Activated T-cell treated with anti-CD3 and anti-CD28 coated beads for 48 hours (primary cell): ENCODE data around the gene TIMM21.

Experiments
- DNase-seq: peaks from one replicate; pipeline ENCODE4 v3.0.0-alpha.2; 2020; ENCODE audit warnings: low read depth

The TIMM21 gene

DNA sequence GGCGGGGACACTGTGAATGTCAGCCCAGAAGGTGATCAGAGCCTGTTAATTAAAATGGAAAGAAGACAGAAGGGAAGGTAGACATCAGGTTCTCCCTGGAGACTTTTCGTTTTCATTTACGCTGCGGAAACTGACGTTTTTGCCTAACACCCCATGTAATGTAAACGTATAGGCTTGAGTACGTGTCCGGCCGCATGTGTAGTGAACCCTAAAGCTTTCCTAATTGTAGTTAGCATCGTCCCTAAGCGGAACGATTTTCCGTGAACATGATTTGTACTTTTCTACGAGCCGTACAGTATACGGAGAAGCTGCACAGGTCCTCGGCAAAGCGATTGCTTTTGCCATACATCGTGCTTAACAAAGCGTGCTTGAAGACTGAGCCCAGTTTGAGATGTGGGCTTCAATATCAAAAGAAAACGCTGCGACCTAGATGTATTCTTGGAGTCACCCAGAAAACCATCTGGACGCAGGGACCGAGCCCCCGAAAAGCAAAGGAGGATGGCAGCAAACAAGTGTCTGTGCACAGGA, 284 bp downstream of the TIMM21 start:
- no peak for DNase-seq

DNA sequence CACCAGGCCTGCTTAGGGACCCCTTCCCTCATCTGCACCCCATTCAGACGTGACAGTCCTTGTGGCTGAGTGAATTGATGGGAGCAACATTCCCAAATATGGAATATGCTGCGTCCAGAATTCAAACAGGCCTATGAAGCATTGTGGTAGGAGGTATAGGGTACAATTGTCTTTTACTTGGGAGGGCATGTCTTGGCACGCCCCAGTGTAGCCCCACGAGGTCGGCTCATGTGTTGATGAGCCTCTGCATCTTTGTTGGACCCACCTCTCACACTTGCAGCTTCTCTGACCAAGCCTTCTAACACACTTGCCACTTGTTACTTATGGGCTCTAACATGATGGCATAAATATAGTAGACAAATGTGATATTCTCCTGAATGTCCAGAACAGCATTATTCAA, 1.6 kb downstream of the TIMM21 start:
- no peak for DNase-seq

DNA sequence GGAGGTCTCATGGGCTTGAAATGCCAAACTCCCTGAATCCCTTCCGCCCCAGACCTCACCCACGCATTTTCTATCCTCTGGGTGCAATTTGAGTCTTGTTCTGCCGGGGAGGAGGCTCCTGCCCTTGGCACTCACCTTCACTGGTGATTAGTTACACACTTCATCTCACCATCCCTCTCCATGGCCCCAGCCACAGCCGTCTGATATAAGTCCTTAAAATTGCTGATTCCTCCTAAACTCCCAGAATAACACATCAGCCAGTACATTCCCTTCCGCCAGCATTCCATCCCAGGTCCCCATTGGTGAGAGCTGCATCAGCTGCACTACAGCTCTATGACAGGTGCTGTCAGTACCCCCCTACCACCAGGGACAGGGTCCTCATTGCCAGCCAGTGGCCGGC, 3.9 kb downstream of the TIMM21 start:
- DNase-seq: no peak

DNA sequence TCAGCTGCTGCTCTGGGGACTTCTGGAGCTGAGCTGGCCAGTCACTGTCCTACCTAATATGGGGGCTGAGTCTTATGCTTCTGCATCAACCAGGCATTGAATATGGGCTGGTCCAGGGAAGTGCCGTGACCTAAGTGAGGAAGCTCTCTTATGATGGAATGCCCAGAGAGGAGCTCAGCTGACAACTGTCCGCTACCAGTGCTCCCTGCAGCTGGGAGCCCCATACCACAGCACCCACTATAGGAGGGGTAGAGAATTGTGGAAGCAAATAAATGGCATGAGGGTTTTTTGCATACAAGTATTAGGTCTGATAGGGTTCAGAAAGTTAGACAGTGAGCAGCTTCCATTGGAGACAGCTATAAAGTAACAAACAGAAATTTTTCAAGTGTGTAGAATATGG, 4.5 kb downstream of the TIMM21 start:
- no peak for DNase-seq

DNA sequence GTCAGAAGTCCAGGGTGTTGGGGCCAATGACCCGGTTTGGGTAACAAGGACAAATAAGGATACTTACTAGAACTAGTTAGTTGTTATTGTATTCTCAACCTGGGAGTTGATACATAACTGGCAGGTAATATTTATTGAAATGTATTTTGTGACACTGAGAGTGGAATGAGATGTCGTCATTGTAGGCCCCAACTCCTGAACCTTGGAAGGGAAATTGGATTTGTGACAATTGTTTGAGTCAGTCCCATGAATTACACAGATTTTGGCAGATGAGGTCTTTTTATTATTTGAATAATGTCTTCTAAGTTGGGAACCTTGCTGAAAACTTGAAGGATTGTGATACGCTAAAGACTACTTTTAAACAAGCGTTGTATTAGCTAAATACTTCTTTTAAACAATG, 5.1 kb downstream of the TIMM21 start:
- no peak for DNase-seq

DNA sequence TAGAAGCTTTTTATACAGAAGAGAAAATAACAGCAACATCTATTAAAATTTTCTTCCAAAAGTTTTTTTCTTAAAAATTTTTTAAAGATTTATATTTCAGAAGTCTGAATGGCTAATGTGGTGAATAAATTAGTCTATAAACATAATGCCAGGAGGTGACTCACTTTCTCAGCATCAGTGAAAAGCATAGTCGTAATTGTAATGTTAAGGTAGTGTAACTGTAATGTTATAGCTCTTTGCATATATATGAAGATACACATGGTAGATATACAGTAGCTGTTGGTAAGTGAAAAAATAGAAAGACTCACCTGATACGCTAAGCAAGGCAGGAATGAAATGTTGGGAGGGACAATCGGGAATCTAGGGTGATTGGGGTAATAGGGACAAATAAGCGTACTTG, 5.5 kb downstream of the TIMM21 start:
- DNase-seq: no peak

DNA sequence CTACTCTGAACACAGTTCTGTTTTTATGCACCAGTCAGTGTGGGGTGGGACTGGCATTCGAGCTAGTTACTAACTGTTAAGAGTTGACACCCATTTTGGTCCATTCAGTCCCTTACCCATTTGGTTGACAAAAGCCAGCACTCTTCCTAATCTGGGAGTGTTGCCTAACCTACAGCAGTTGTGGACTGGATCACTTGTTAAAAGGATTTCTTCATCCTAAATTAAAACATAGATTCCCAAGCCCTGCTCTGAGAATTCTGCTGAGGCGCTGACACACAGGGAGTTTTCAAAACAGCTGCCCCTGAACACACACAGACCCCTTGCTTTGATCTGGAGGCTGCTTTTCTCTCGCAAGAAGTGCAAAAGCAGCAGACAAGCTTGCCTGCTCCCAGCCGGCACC, 6.4 kb downstream of the TIMM21 start:
- no peak for DNase-seq

DNA sequence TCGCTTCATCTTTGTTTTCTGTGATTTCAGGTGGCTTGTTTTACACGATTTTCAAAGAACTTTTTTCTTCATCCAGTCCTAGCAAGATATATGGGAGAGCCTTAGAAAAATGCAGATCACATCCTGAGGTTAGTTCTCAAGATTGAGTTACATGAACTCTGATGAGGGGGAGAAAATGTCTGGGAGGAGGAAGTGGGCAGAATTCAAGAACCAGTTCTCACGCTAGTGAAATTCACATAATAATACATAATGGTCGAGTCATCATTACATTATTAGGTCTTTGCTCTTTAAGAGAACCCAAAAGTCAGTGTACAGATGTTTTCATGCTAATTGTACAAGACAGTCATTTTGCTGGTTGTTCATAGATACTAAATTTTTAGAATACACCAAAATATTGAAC, 7.0 kb downstream of the TIMM21 start:
- no peak for DNase-seq

DNA sequence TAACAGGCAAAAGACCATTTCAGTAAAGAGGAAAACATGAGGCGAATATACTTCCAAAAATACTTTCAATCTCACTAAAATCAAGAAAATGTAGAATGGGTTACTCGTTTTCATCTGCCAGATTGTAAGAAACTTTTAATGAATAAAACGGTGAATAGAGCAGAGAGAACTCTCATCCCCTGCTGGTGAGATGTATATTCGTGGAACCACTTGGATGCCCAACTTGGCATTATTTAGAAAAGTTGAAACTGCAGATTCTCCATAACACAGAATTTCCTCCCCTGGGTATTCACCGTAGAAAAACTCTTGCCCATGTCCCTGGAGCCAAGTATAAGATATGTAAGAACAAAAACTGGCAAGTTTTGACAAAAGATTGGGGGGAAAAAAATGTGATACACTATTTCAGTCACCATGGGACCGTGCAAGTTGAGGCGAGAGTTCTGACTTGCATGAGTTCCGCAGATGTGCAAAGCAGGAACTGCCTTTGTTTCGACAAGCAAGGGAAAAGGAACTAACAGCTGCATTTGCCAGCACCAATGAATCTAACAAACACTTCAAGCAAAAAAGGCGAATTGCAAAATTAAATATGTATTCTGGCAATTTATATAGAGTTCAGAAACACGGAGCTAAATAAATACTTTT, 14.8 kb downstream of the TIMM21 start:
- no peak for DNase-seq

DNA sequence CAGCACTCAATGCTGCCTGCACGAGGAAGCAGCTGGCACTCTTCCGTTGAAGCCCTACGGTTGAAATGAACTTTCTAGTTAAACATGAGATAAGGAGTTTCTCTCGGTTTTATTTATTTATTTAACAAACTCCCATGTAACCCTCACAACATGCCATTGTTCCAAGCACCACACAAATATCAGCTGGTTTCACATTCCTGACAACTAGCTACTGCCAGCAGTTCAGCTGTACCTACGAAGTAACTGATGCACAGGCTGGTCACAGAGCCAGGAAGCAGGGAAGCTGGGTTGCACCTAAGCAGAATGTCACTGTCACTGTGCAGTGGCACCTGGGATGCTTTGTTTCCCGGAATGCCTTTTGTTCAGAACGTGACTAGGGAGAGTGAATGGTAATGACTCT, 18.1 kb downstream of the TIMM21 start:
- no peak for DNase-seq

DNA sequence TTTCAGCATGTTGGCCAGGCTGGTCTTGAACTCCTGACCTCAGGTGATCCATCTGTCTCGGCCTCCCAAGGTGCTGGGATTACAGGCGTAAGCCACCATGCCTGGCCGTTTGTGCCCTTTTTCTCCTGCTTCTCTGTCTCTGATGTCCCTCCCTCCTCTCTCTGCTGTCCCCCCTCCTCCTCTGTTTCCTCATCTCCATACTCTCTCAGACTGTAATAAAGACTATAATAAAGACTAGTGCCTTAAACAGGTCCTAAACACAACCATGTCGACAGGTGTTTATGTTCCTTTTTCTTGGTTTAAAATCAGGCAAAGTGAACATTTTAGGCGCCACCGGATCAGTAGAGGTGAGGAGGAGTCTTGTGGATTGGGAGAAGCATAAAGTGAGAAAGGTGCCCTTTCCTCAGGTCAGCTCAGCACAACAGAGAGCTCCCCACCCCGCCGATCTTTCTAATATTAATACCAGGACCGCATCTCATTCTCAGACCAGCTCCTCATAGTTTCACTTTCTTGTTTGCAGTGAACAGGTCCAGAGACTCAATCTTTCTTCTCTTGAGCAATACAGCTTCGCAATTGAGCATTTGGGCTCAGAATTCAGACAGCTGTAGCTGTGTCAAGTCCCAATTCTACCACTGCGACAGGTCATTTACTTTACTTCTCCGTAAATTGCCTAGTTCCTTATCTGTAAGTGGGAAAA, 23.7 kb downstream of the TIMM21 start:
- no peak for DNase-seq

DNA sequence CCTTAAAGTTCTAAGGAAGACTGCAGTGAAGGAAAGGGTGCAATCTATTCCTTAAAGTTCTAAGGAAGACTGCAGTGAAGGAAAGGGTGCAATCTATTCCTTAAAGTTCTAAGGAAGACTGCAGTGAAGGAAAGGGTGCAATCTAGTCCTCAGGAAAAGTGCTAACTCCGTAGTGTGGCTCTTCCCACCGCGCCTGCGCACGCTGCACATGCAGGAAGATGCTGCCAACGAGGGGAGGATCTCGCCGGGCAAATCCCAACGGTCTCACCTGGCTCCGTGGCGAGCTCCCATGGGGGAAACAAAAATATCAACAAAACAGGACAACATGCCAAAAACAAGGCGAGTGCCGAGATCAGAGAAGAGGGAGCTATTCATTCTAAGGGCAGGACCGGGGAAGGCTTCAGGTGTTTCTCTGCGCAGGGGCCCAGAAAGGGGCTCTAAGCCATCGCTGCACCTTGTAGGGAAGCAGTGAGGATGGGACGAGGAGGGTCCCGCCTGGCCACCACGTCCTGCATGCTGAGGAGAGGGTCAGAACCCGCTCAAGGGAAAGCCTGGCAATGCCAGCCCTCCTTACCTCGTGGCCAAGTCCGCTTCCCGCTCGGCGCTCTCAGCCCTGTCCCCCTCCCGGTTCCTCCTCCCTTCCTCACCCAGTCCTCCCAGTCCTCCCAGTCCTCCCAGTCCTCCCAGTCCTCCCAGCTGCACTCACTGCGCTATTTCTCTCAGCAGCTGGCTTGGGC, 24.5 kb downstream of the TIMM21 start:
- no peak for DNase-seq

DNA sequence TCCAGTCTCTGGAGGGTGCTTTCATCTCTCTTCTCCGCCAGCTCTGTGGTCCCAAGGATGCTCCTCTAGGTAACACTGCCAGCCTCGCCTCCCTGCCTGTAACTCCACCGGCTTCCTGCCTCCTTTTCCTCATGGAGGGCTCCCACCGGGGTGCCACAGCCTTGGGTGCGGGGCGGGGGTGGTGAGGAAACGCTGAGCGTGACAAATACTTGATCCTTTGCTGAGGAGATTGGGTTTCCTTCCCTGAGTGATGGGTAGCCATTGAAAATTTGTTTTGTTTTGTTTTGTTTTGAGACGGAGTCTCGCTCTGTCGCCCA, 25.1 kb downstream of the TIMM21 start:
- no peak for DNase-seq

DNA sequence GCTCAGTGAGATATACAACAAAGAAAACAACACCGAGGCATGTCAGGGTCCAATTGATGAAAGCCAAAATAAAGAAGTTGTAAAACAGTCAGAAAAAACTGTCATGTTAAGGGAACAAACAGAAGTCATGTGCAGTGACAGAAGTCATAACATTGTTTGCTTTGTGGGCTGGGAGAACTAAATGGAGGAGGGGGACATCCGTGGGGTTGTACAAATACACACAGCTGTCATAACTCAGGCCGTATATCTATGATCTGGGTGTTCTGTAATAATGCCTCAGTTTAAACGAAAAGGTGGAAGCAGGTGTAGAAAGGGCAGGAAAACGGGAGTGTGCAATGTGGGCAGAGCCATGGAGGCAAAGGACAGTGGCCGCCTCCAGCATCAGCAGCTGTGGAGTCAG, 27.3 kb downstream of the TIMM21 start:
- DNase-seq: no peak

DNA sequence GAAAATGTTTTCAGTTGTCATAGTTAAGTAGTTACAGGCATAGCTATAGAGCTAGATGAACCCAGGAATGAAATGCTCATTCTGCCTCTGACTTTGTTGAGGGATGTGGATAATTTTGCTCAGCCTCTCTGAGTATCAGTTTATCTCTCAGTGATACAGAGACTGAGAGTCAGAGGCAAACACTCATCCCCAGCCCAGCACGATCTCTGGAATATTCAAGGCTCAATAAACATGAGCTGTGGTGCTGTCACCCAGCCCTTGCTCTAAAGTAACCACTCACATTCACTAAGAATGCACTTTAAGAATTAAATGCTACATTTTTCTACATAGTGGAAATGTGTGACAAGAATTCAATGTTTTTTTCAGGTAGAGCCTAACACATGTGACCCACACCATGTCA, 30.6 kb downstream of the TIMM21 start:
- no peak for DNase-seq

DNA sequence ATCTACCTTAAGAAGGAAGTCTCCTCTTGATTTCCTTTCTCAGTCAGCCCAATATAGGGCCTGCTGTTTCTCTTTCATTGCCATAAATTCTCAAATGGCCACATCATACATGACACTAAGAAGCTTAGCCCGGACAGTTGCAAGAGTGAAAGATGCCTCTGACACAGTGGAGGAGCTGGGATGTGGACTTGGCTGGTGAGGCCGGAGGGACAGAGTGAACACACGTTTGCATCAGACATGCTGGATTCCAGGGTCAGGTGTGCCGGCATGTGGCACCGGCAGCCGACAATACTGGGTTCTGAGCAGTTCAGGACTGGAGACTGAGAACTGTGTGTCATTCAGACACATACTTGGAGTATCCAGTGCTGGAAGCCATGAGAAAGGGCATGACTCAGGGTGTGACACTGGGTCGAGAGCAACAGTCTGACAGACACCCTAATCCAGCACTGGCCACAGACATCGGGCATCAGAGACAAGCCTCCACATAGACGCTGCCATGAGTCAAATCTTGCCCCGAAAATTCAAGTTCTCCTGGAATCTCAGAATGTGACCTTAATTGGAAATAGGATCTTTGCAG, 31.4 kb downstream of the TIMM21 start:
- no peak for DNase-seq

DNA sequence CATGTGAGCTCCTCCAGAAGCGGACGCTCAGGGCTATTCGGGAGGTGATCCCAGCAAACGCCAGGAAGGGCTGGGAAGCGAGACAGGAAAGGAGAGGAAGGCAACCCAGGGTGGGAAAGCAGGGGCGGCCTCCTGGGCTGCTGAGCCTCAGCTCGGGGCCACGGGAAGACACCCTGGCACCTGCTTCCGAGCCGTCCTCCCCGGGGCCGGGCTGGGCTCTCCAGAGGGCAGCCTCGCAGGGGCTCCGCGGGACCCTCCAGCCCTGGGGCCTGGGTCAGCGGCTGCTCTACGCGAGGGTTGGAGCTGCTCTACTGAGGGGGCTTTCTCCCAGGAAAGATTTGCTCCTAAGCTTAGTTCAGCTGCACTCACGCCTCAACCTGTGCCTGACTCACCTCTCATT, 34.0 kb downstream of the TIMM21 start:
- no peak for DNase-seq

DNA sequence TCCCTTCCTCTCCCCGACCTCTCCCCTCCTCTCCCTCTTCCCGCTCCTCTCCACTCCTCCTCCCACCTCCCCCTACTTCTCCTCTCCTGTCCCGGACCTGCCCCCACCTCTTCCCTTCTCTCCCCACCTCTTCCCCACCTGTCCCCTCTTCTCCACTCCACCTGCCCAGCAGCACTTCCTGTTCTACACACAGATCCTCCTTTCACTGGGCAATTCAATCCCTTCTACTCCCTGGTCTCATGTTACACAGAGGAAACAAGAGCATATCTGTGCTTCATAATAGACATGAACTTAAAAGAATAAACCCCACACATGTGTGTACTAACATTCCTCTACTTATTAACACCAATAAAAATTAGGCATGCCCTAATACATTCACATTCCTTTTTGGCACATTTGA, 34.8 kb downstream of the TIMM21 start:
- DNase-seq: no peak

DNA sequence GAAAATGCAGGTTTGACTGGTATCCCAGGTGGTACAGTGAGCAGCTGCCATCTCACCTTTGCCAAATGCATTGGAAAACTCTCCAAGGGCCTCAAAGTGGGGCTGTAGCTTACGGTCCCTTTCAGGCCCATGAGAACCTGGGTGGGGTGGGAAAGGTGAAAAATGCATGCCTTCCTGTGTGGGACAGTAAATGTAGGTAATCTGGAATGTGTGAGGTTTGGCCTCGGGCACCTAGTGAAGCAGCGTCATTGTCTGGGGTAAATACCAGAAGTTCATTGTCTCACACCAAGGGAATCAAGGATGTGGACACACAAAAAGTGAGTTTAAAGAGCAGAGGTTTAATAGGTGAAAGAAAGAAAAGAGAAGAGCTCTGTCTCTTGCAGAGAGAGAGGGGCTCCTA, 36.6 kb downstream of the TIMM21 start:
- no peak for DNase-seq

DNA sequence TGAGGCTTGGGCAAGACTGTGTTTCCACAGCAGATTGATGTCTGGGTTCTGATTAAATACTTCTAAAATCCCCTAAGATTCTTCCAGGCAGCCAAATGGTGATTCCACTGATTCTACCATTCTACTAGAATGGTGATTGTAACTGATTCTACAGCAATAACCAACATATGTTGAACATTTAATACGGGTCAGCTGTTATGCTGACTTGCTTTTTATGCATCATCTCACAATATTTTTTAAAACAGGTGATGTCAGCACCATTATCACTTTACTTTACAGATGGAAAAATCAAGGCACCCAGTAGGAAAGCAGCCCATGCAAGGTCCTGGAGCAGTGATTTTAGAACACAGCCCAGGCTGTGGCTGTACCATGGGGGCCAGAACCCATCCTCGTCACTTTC, 37.5 kb downstream of the TIMM21 start:
- no peak for DNase-seq

DNA sequence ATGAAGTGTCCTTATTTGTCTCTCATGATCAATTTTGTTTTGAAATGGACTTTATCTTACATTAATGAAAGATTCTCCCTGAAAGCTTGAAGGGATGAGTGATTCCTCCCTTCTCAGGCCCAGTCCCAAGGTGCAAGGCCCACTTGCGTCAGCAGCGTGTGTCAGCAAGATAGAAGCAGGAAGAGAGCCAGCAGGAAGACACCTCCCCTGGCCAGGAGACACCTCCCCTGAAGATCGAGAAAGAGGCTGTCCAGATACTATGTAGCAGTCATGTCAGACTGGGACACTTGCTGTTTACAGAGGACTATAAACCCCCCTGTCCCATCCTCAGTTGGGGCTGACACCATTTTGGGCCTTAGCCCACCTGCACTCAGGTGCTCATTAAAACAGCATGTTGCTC, 38.3 kb downstream of the TIMM21 start:
- DNase-seq: no peak

DNA sequence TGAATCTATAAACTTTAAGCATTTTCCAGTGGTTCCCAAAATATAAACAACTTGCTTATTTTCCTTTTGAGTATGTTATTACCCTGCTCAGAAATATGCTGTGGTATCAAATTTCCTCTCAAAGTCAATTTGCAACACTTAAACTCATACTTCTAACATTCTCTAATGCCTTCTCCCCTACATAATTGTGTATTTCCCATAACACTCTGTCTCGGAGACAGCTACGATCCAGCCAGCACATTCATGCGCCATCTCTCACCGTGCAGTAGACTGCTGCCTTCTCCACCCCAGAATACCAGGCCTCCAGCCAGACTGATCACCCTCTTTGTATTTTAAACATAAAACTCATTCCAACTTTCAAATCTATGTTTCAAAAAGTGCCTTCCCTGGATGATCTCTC, 41.8 kb downstream of the TIMM21 start:
- no peak for DNase-seq

DNA sequence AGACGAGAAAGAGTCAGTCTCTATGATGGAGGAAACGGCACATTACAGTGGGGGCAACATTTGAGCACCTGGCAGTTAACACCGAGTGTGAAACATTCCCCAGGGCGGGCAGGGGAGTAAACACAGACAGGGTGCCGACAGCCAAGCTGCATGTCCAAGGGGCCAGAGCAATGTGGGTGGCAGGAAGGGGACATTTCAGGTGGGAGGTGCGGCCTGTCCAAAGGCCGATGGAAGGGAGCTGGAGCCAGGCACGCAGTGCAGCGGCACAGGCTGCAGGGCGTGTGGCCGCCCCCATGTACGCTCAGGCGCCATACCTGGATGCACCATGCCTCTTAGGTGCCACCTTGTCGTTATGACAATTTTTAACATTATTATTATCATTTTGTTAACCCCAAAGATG, 43.3 kb downstream of the TIMM21 start:
- no peak for DNase-seq
